Type B pancreatic cell (in vitro differentiated cells): ENCODE results near the gene LRAT. TPM values are rescaled to one million over a fixed set of nuclear protein-coding genes. Genes with fewer than 3 reads are reported as not detected.

ENCODE experiments used
- DNase-seq: peaks from one replicate; pipeline ENCODE4 v3.0.0; 2021; ENCODE audit warnings: mixed read lengths; ENCODE audit not compliant: unreplicated experiment; ENCODE audit errors: extremely low spot score
- H3K27ac Mint-ChIP-seq: 2 replicates; pipeline ENCODE4 v1.8.0; 2021; ENCODE audit warnings: mild to moderate bottlenecking, mixed read lengths
- H3K27me3 Mint-ChIP-seq: 2 replicates; pipeline ENCODE4 v1.8.0; 2021; ENCODE audit warnings: mixed read lengths
- H3K36me3 Mint-ChIP-seq: 2 replicates; pipeline ENCODE4 v1.8.0; 2021; ENCODE audit warnings: mixed read lengths
- H3K4me1 Mint-ChIP-seq: one replicate; pipeline ENCODE4 v1.8.0; 2021; ENCODE audit warnings: mixed read lengths; ENCODE audit not compliant: unreplicated experiment
- H3K4me3 Mint-ChIP-seq: 2 replicates; pipeline ENCODE4 v1.8.0; 2021; ENCODE audit warnings: mild to moderate bottlenecking, mixed read lengths
- H3K9me3 Mint-ChIP-seq: 2 replicates; pipeline ENCODE4 v1.8.0; 2021; ENCODE audit warnings: mixed read lengths
- long read RNA-seq: library from polyadenylated mRNA; unstranded; transcript quantifications from one replicate; pipeline ENCODE4 v2.0.0, GENCODE V29; 2020
- total RNA-seq: library from RNA; stranded (reverse); gene quantifications from 2 replicates; pipeline ENCODE4 v1.2.1, GENCODE V29; 2021; ENCODE audit warnings: low replicate concordance
- TF ChIP-seq, protein P1 (sequence below): fragments of 200-600 bp; sonication (generic); conservative IDR thresholded peaks from 2 replicates; pipeline ENCODE4 v1.5.0; 2021; ENCODE audit warnings: antibody characterized with exemption, mild to moderate bottlenecking

LRAT gene
- 7.2 and 7.4 TPM in 2 replicates for total RNA-seq
- long read RNA-seq, full-length matches to known transcripts, result 8 of 16 reads
- long read RNA-seq, partial matches to known transcripts, result 0 of 16 reads
- long read RNA-seq, other reads (novel, unspliced or antisense), result 8 of 16 reads

GRCh38 chr4:154743683-154744340 lies at the start of gene LRAT:
TSS of gene LRAT (plus strand) at chr4:154744000. CDS start at chr4:154744327, 327 bp downstream.
- Mint-ChIP-seq H3K4me1 (peaks cover 24% of the 10 kb centered on the region), H3K36me3 (no peaks in the 10 kb centered on the region), H3K27me3 (peaks cover 94% of the 10 kb centered on the region), H3K4me3 (peak within 1 kb of the TSS; percentile 95), H3K27ac (peak within 1 kb of the TSS; percentile 51), H3K9me3 (no peaks in the 10 kb centered on the region)
- TF ChIP-seq, protein P1, sequence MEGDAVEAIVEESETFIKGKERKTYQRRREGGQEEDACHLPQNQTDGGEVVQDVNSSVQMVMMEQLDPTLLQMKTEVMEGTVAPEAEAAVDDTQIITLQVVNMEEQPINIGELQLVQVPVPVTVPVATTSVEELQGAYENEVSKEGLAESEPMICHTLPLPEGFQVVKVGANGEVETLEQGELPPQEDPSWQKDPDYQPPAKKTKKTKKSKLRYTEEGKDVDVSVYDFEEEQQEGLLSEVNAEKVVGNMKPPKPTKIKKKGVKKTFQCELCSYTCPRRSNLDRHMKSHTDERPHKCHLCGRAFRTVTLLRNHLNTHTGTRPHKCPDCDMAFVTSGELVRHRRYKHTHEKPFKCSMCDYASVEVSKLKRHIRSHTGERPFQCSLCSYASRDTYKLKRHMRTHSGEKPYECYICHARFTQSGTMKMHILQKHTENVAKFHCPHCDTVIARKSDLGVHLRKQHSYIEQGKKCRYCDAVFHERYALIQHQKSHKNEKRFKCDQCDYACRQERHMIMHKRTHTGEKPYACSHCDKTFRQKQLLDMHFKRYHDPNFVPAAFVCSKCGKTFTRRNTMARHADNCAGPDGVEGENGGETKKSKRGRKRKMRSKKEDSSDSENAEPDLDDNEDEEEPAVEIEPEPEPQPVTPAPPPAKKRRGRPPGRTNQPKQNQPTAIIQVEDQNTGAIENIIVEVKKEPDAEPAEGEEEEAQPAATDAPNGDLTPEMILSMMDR, result no peak
- no peak for DNase-seq

GRCh38 chr4:154707877-154708276 lies 35.9 kb upstream of the LRAT start:
- no peaks in the 10 kb centered on the region for H3K9me3 Mint-ChIP-seq
- no peak overlapping the region for H3K4me3 Mint-ChIP-seq
- no peaks in the 10 kb centered on the region for H3K36me3 Mint-ChIP-seq
- DNase-seq, result no peak
- no peaks in the 10 kb centered on the region for H3K4me1 Mint-ChIP-seq
- TF ChIP-seq, protein P1, result no peak
- no peak overlapping the region for H3K27ac Mint-ChIP-seq
- no peaks in the 10 kb centered on the region for H3K27me3 Mint-ChIP-seq

GRCh38 chr4:154709550-154709949 lies 34.2 kb upstream of the LRAT start:
- no peak overlapping the region for H3K27ac Mint-ChIP-seq

GRCh38 chr4:154711522-154711921 lies 32.3 kb upstream of the LRAT start:
- Mint-ChIP-seq H3K4me3 (no peak overlapping the region), H3K27ac (no peak overlapping the region), H3K4me1 (no peaks in the 10 kb centered on the region), H3K27me3 (peaks cover 8% of the 10 kb centered on the region), H3K36me3 (no peaks in the 10 kb centered on the region), H3K9me3 (no peaks in the 10 kb centered on the region)
- DNase-seq, result no peak
- TF ChIP-seq, protein P1, result no peak

More at GRCh38 chr4:154709550-154709949, 34.2 kb upstream of the LRAT start:
- no peaks in the 10 kb centered on the region for H3K36me3 Mint-ChIP-seq
- H3K4me3 Mint-ChIP-seq, result no peak overlapping the region
- H3K4me1 Mint-ChIP-seq, result no peaks in the 10 kb centered on the region
- TF ChIP-seq, protein P1, result no peak
- H3K9me3 Mint-ChIP-seq, result no peaks in the 10 kb centered on the region
- no peaks in the 10 kb centered on the region for H3K27me3 Mint-ChIP-seq
- DNase-seq, result no peak

- no peaks in the 10 kb centered on the region for H3K9me3 Mint-ChIP-seq
- H3K27me3 Mint-ChIP-seq, result peaks cover 13% of the 10 kb centered on the region
- no peaks in the 10 kb centered on the region for H3K4me1 Mint-ChIP-seq
- H3K36me3 Mint-ChIP-seq, result no peaks in the 10 kb centered on the region
- DNase-seq, result no peak
- H3K4me3 Mint-ChIP-seq, result no peak overlapping the region
- TF ChIP-seq, protein P1, result no peak
- no peak overlapping the region for H3K27ac Mint-ChIP-seq
Measured at GRCh38 chr4:154714339-154715040, 29.3 kb upstream of the LRAT start.
